NCI-H187 (cell line): ENCODE measurements around the gene WIPF2.

Experiments used
- DNase-seq, 2 experiments: peaks; one replicate each; lab custom pipeline; 2025; lab: John Stamatoyannopoulos, UW

WIPF2 gene

DNA sequence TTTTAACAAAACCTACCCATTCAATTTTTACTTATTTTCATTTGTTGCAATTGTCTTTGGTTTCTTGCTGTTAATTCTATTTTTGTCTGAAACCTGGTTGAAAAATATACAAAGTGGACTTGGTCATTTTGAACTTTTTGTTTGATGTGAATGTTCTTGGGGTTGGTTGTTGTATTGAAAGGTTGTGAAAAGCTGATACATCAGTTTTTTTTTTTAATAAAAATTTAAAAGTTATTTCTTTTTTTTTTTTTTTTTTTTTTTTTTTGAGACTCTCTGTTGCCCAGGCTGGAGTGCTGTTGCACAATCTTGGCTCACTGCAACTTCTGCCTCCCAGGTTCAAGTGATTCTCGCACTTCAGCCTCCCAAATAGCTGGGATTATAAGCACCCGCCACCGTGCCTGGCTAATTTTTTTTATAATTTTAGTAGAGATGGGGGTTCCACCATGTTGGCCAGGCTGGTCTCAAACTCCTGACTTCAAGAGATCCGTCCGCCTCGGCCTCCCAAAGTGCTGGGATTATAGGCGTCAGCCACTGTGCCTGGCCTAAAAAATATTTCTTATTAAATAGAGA is 28.9 kb downstream of the WIPF2 start:
- no peak for DNase-seq

DNA sequence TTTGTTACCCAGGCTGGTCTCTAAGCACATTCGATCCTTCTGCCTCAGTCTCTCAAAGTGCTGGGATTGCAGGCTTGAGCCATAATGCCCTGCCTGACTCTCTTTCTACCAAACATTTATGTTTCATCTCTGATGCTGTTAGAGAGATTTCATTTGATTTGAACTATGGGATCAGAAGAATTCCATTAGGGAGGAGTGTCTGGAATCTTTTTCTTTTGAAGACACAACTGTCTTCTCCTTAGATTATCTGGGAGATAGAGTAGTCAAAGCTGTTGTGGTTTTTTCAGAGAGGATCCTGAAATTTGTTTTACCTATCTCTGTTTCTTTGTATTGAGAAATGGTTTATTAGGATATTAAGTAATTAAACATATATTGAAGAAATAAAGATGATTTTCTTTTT is 29.4 kb downstream of the WIPF2 start:
- no peak for DNase-seq

DNA sequence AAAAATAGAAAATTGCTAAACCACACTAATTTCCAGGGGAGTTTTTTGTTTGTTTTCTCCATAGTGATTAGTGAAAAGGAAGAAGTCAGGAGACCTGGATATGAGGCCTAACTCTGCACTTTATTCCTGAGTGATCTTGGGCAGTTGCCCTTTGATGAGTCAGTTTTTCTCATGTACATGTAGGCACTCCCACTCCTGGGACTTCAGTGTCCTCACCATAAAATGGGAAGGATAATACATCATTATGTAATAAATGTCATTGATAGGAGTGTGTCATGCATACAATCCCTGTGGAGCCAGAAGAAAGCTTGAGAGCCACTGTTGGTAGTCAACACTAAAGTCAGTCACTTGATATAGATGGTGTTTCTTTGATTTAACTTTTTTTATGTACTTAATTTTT is 32.5 kb downstream of the WIPF2 start:
- DNase-seq, result no peak

DNA sequence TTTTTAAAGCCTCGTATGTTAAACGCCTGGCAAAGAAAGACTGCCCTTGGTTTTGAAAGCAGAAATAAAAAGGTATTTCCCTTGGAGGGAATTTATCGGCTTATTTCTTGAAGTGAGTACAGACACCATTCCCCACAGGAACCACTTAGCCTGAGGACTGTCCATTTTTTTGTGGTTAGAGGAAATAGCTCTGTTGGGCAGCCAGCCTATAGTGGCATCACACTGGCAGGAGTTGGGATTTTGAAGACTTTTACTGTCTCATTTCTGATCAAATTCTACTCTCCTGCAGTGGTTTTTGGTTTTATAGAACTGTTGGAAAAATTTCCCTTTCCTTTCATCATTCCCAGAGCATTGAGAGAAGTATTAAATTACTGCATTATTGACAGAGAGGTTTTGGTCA is 34.5 kb downstream of the WIPF2 start:
- no peak for DNase-seq

DNA sequence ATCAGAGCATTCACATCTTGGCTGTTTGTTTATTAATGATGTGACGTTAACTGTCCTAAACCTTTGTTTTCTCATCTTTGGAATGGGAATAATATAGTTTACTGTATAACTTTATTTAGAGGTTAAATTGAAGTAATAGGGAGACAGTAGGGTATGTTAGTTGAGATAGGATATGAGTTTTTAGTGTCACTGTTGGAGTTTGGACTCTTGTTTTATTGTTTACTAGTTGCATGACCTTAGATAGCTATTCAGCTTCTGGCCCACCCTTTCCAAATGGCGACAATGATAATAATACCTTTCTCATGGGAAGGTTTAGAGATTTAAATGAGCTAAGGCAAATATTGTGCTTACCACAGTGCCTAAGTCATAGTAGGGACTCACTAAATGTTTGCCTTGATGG is 40.4 kb downstream of the WIPF2 start:
- DNase-seq, result no peak

DNA sequence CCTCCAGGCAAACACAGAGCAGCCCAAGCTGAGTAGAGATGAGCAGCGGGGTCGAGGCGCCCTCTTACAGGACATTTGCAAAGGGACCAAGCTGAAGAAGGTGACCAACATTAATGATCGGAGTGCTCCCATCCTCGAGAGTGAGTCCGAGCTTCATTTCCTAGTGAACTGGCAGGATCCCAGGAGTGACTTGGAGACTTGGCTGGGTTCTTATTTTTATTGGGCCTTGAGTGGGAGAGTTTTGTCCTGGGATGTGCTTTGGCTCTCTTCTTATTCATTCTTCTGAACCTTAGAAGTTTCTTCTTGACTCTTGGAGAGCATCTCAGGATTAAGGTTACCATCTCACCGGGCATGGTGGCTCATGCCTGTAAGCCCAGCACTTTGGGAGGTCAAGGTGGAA is 41.4 kb downstream of the WIPF2 start:
- DNase-seq, result no peak

DNA sequence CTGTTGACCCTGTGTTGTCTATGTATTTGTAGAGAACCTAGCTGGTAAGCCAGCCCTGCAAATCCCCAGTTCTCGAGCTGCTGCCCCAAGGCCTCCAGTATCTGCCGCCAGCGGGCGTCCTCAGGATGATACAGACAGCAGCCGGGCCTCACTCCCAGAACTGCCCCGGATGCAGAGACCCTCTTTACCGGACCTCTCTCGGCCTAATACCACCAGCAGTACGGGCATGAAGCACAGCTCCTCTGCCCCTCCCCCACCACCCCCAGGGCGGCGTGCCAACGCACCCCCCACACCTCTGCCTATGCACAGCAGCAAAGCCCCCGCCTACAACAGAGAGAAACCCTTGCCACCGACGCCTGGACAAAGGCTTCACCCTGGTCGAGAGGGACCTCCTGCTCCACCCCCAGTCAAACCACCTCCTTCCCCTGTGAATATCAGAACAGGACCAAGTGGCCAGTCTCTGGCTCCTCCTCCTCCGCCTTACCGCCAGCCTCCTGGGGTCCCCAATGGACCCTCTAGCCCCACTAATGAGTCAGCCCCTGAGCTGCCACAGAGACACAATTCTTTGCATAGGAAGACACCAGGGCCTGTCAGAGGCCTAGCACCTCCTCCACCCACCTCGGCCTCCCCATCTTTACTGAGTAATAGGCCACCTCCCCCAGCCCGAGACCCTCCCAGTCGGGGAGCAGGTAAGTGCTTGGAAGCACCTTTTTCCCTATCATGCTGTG is 45.5 kb downstream of the WIPF2 start:
- no peak for DNase-seq

DNA sequence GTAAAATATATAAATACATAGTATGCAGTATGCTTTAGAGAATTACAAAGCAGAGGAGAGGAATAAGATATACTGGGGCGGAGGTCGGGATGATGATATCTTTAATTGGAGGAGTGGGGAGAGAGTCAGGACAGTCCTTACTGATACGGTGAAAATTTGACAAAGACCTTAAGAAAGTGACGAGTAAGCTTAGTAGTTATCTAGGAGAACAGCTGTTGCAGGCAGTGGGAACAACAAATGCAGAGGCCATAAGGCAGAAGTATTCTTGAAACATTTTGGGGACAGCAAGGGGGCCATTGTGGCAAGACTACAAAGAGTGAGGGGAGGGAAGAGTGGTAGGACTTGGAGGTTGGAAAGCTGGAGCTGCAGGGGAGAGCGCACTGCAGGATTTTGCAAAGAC is 46.2 kb downstream of the WIPF2 start:
- DNase-seq, result no peak

DNA sequence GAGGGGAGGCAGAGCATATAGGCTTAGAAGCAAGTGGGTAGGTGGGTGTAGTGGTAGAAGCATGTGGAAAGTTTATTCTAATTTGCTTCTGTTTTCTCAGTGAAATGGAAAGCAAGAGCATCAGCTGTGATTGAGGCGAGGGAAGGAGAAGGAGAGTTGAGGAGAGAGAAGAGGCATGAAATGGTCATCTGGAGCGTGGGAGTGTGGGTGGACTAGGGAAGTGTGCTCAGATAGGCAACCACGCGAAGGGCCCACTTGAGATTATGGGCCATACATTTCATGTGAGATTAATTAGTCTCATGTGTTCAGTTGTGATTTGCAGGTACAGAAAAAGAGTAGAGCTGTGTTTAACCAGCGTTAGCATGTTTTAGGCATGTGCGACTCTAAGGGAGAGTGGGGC is 47.8 kb downstream of the WIPF2 start:
- DNase-seq, result no peak

DNA sequence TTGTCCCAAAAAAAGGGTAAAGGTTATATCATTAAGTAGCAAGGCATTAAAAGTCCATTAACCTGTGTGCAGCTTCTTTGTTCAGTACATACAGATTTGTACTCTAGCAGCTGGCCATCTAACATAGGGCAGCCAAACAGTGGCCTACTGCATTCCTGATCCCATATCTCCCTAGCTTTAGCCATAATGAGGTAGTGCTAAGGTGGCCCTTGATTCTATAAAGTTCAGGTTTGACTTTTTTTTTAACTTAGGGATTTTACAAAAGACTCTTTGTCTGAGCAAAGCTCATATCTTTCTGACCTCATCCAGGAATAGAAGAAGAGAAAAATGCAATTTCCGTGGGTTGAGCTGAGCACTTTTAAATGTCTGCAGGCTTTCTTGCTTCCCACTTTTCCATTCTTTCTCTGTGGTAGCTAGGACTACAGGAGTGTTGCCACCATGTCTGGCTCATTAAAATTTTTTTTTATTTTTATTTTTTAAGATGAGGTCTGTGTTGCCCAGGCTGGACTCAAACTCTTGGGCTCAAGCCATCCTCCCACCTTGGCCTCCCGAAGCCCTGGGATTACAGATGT is 49.1 kb downstream of the WIPF2 start:
- no peak for DNase-seq

DNA sequence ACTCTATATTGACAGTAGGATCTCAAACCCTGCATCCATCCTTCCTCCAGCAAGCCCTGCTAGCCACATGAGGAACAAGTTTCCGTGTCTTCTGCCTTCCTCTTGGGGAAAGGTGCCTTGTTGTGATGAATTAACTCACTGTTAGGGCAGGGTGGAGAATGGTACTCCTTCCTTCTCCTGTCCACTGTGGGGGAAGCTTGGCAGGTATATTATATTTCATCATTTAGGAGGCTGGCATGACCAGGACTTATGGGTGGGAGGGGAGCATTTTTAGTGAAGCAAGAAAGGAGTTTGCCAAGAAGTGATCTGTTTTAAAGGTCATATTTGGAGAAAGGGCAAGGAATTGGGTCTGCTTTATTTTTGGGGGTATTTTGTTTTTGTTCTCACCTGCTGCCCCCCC is 59.3 kb downstream of the WIPF2 start:
- no peak for DNase-seq

DNA sequence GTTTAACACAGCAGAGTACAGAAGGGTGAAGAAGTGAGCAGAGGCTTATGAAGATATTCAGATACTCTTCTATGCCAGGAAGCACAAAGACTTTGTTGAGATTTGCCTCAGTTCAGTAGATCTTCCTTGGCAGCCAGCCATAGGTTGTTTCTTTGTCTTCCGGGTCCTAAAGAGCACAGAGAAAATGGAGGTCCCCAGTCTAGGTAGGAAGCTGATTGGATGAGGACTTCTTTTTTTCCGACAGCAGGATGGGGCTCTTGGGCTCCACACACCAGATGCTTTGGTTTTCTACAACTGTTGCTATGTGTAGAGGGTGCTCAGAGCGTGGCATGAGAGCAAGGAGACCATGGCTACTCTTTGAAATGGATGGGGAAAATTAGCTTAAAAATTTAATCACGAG is 60.3 kb downstream of the WIPF2 start:
- no peak for DNase-seq

DNA sequence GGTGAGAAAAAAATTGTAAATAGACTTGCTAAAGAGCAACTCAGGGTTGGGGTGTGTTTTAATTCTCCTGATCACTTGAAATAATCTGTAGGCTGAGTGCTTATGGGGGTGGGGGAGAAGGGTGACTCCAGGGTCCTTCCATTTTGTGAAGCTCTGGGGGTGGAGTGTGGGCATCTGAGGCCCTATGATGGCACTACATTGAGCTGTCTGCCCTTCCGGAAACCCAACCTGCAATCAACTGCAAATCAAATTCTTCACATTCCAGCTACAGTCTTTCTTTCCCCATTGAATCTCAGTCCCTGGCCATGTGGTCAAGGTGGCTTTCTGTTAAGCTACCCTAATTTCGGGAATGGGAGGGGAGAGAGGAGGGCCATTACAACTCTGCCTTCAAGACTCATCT is 62.6 kb downstream of the WIPF2 start:
- no peak for DNase-seq

DNA sequence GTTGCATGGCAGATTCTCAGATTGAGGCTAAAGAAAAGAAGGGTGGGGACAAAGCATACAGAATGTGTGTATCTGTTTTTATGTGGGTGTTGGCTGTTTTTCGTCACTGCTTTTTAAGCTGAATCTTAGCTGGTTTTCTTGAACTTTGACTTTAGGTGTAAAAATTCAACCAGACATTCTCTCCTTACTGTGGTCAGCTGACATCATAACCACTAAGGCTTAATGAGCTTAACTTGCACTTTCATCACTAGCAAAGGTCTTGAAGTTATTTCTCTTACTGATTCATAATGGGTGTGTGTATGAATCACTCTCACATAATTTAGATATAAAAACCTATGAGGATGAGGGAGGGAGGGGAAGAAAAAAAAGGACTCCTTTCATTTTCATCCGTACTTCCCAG is 64.6 kb downstream of the WIPF2 start:
- no peak for DNase-seq

DNA sequence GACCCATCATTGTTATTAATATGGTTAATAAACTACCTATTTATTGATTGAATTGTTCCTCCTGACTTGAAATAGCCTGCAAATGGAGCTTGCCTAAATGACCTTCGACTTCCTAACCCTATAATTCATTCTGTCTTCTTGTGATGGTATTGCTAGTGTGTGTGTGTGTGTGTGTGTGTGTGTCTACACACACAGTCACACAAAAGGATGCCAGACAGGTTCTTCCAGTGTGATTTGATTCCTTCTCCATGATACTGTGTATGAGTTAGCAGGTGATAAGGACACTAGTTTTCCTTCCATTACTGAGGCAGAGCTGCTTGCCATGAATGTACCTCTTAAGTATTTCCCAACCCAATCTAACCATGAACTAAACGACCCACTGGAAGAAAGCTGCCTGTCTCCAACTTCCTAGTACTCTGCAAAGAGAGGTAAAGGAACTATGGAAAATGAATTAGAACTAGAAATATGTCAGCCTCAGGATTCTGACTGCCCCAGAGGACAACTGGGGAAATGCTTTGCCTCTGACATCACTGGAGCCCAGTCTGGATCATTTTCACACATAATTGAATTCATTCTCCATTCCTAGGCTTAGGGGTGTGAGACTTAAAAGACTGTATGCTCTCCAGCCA is 65.1 kb downstream of the WIPF2 start:
- no peak for DNase-seq

DNA sequence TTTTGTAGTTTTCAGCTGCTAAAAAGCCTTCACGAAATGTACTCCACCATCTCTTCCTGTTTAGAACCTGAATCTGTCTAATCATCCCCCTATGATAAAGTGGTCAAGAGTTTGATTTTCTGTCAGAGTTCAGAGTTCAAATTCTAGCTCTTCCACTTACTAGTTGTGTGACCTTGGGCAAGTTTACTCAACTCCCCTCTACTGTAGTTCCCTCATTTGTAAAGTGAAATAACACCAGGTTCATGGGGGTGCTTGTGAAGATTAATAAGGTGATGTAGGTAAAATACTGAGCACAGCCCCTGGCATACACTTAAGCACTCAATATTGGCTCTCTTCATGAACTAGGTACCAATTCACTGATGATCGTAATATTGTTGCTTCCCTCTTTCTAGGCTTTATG is 67.4 kb downstream of the WIPF2 start:
- DNase-seq, result no peak

DNA sequence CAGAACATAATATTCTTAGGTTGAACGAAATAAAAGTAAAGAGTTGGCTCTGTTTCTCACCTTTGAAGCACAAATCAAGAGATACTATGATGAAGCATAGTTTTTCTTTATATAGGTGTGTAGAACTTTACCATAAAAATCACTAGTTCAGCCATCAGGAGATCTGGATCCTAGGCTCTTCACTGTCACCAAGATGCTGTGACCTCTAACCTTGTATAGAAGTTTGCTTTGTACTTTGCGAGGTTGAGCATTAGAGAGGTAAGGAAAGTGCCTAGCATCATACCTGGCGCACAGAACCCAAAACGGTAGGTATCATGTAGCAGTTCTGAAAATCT is 68.0 kb downstream of the WIPF2 start:
- DNase-seq, result no peak

DNA sequence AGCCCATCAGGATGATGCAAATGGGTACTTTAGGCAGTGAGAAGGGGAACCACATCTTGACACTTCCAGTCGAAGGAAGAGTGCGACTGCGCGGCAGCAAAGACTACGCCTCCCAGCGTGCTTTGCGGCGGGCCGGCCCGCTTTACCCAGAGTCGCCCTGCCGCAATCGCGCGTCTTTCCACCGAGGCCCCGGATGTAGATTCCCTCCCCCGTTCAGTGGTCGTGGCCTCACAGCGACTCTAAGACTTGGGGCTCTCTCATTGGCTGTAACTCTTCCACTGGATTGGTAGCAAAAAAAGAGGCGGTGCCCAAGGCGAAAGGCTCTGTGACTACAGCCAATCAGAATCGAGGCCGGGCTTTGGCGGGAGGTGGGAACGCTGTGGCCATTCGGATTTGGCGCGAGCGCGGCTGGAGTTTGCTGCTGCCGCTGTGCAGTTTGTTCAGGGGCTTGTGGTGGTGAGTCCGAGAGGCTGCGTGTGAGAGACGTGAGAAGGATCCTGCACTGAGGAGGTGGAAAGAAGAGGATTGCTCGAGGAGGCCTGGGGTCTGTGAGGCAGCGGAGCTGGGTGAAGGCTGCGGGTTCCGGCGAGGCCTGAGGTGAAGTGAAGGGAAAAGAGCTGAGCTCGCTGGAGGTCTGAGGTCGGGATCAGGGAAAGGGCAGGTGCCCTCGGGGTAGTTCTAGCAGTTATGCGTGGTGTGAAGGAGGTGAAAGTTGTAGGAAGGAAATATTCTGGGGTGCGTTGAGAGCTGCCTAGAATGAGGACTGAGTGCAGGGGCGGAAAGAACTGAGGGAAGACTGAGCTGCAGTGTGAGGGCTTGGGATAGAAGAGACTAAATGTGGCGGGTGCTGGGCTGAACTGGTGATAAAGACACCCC is 68.6 kb downstream of the WIPF2 start, which contains the start of gene CDC6:
Gene CDC6, plus strand, starts transcription at position 386 of the 876 bp plus-strand sequence. CDS start 1,542 bp downstream, outside the sequence.
- DNase-seq, result peak; percentile 88 to 97

DNA sequence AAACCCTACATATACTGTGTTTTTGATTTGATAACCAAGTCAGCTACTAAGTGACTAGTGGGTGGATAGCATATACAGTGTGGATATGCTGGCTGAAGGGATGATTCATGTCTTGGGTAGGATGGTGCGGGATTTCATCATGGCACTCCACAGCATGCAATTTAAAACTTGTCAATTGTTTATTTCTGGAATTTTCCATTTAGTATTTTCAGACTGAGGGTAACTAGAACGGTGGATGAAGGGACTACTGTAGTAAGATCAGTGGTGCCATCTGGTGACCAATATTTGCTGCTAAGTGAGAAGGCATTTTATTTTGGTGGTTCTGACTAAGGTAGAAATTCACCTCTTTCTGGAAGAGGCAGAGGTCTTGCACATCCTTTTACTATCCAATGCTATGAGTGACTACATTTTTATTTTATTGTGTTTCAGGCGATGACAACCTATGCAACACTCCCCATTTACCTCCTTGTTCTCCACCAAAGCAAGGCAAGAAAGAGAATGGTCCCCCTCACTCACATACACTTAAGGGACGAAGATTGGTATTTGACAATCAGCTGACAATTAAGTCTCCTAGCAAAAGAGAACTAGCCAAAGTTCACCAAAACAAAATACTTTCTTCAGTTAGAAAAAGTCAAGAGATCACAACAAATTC is 71.7 kb downstream of the WIPF2 start:
- DNase-seq, result no peak

DNA sequence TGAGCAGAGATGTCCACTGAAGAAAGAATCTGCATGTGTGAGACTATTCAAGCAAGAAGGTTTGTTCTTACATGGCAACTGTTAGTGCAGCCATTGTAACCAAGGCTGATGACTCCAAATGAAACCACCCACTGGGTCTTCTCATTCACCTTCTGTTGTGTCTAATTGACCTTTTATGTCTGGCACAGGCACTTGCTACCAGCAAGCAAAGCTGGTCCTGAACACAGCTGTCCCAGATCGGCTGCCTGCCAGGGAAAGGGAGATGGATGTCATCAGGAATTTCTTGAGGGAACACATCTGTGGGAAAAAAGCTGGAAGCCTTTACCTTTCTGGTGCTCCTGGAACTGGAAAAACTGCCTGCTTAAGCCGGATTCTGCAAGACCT is 72.2 kb downstream of the WIPF2 start:
- no peak for DNase-seq

DNA sequence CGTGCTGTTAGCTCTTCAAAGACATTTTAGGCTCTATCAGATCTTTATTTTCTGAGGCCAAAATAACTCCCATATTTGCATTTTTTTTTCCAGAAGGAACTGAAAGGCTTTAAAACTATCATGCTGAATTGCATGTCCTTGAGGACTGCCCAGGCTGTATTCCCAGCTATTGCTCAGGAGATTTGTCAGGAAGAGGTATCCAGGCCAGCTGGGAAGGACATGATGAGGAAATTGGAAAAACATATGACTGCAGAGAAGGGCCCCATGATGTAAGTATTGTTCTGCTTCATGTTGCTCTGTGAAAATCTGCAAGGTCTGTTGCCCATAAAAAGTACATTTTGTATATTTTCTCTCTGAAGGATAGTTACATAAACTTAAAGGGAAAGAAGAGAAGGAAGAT is 74.3 kb downstream of the WIPF2 start:
- no peak for DNase-seq
